ENCODE measurements around the gene MICAL2.

MICAL2 gene

DNA sequence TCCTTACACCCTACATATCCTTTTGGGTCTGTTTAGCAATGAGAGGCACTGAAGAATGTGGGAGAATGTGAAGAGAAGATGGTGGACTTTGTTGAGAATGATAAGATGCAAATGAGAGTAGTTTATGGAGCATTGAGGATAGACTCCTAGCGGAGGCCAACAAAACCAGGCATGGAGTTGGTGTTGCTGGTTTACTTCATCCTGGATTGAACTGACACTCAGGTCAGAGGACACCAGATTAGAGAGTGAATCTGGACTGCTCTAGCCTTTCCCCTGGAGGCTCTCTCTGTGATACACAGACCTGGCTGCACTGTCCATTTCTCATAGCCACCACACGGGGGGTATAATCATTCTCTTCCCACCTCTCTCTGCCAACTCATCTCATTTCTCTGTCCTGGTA is 98.7 kb downstream of the MICAL2 start:
- no peak for DNase-seq (ENCODE audit: low read depth)

DNA sequence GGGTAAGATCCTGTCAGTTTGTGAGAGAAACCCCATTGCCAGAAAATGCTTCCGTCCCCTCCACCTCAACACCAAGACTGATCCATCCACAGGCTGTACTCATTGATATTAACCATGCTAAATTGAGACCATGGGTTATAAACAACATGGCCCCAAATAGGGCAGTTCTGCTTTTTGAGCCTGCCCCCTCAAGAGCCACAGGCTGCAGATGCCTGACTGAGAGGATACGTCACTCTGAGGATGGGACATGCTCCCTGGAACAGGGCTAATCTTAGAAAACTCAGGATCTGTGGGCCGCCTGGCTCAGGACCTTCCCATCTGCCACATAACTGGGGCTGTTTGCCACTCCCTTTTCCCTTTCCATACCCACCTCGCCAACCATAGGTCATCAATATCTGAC is 99.8 kb downstream of the MICAL2 start:
- DNase-seq (ENCODE audit: low read depth) = no peak

DNA sequence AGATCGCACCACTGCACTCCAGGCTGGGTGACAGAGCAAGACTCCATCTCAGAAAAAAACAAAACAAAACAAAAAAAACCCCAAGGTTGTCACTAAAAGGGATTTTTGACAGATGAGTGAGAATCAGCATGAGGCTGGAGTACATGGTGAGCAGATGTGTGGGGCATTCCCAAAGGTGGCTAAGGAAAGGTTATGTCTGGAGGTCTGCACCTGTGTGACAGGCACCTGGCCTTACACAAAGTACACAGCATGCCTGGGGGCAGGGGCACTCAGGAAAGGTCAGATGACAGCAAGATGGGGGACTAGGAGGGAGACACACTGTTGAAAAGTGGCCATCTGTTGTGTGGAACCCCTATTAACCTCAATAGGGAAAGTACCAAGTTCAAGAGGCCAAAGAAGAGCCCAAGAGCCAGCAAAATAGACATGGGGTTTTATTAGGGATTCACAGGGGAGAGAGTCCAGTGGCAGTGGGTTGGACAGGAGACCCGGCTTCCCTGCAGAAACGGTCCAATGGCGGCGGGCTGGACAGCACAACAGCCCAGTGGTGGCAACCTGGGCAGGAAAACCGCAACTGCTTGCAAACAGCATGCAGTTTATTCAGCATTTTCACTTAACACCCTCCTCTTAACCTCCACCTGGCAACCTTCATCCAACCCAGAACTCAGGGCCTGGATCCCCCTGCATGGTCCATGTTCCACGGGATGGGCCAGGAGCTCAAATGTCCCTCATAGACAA is 101.1 kb downstream of the MICAL2 start:
- no peak for DNase-seq (ENCODE audit: low read depth)

DNA sequence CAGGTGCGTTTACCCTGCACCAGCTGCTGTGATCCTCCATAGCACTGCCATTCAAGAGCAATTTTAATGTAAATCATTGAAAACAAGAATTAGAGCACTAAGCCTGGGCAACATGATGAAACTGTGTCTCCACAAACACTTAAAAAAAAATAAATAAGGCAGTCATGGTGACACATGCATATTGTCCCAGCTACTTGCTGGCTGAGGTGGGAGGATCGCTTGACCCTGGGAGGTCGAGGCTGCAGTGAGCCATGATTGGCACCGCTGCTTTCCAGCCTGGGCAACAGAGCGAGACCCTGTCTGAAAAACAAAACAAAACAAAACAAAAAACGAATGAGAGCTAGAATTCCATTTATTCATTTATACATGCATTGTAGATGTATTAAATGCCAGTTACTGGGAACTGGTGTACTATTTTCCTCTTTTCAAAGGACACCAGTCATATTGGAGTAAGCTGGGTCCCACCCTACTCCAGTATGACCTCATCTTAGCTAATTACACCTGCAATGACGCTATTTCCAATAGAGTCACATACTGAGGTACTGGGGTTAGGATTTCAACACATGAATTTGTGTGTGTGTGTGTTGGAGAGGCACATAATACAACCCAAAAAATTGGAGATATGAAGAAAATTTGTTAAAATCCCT is 101.9 kb downstream of the MICAL2 start:
- DNase-seq (ENCODE audit: low read depth) = no peak

DNA sequence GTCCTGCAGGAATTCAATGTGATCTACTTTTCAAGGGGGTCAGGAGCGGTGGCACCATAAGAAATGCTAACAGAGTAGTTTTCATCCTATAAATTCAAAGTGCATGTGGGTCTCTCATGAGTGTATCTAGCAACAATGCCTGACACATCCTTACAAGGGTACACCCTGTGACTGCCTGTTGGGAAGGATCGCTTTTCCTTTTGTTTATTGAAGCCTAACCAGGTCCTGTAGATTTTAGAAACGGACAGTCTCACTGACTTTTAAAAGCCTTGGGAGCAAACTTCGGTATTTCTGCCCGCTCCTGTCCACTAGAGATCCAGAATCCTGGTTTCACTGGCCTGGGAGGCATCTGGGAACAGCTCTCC is 102.4 kb downstream of the MICAL2 start:
- DNase-seq (ENCODE audit: low read depth) = no peak

DNA sequence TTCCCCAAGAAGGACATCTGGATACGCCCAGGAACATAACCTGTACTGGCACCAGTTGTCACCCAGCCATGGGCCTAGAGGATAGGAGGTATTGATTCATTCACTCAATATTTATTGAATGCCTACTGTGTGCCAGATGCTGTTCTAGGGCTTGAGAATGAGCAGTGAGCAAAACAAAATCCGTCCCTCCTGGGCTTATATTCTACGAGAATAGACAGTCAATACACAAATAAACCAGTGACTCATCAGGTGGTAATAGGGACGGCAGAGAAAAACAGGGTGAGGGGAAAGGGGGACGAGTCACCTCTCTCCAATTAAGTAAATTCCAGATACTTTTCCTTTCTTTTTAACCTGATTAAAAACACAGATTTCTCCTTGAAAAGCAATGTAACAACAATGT is 103.5 kb downstream of the MICAL2 start:
- no peak for DNase-seq (ENCODE audit: low read depth)

DNA sequence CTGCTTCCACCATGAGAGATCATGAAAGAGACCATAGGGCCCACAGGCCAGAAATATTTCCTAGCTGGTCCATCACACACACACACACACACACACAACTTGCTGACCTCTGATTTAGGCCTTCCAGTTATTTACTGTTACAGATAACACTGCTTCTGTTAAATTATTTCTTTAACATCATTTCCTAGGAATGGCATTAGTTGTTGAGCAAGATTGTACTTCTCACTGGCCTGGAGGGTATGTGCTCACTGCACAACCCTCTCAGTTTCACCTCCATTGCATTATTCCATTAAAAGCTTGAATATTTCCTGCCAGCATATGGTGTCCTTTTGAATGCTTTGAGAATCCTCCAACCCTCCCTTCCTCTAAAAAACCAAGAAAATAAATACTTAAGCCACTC is 104.4 kb downstream of the MICAL2 start:
- DNase-seq (ENCODE audit: low read depth) = peak; percentile 90

DNA sequence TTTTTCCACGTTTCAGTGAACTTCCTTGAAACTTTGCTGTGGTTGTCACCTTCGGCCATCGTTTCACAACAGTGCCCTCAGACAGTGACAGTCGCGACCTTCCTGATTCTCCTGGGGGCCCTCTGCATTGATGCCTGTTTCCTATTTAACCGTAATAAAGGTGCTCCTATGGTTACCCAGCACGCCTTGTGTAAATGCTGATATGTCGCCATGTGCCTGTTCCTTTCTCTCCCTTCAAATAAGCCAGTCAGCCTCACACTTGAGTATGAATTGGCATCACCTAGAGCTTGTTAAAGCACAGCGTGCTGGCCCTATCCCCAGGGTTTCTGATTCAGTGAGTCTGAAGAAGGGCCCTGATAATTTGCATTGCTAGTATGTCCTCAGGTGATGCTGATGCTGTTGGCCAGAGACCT is 104.8 kb downstream of the MICAL2 start:
- no peak for DNase-seq (ENCODE audit: low read depth)

DNA sequence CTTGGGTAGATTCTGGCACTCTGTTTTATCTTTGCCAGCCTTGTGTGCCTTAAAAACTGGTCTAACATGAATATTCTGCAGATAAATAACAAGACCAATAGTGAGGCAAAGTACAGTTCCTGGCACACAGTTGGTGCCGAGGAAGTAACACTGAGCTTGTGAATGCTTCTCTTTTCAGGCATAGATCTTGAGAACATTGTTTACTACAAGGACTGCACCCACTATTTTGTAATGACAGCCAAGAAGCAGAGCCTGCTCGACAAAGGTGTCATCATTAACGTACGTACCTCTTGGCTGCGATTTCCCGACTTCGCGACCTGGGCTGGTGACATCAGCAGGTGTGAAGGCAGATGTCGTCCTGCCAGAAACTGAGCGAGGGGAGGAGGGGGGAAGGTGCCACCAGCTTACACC is 105.7 kb downstream of the MICAL2 start:
- no peak for DNase-seq (ENCODE audit: low read depth)

DNA sequence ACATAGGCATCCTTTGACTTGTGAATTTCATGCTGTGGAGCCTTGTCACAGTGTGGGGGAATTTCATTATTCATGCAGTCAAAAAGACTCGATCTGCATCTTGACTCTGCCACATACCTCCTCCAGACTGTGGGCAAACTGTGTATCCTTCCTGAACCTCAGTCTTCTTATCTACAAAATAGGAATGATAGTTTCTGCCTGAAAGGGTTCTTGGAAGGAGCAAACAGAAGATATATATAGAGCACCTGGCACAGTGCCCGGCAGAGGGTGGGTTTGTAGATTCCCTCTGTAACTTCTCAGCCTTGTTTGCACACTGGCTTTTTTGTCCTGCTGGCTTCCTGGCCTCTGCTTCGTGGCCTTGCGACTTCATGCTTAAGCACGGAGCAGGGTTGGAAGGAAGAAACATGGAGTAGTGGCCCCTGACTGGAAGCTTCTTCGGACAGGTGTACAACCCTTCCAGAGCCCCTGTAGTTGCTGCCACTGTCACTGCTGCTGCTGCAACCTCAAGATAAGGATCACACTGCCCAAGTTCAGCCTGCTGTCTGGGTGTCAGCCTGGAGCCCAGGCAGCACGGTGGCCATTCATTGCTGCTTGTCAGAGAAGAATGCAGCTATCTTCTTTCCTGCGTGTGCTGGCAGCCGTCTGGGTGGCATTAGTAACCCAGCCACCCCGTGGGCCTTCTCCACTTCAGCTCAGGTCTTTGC is 106.4 kb downstream of the MICAL2 start:
- peak; percentile 47 for DNase-seq (ENCODE audit: low read depth)

DNA sequence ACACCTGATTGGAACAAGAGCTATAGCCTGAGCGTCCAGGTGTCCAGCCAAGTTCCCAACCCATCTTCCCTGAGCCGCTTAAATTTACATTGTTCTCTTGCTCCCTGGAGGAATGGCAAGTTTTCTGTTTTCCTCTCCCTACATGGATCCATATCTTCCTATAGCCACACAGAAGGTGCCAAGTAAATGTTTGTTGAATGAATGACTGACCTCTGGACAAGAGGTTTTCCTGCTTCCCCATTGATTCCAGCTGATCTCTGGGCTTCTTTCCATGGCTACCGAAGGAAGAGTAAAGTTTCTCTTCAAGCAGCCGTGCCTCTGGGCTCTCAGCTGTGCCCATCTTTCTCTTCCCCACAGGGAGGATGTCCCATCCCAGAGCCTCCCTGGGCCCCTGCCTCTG is 107.5 kb downstream of the MICAL2 start:
- DNase-seq (ENCODE audit: low read depth) = no peak

DNA sequence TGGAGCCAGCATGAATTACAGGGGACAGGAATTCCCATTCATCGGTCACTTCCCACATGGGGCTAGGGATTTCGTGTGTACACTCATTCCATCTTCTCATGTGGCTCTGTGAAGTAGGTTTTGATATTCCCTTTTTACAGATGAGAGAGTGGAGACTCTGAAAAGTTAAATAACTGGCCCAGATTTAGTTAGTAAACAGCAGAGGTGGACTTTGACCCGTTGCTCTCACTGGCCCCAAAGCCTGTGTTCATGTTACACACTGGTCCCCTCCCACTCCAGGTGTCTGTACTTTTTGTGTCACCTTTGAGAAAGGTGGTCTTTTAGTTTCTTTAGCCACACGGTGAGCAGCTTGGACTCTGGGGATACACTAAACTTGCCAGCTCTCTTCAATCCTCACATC is 108.5 kb downstream of the MICAL2 start:
- DNase-seq (ENCODE audit: low read depth) = no peak

DNA sequence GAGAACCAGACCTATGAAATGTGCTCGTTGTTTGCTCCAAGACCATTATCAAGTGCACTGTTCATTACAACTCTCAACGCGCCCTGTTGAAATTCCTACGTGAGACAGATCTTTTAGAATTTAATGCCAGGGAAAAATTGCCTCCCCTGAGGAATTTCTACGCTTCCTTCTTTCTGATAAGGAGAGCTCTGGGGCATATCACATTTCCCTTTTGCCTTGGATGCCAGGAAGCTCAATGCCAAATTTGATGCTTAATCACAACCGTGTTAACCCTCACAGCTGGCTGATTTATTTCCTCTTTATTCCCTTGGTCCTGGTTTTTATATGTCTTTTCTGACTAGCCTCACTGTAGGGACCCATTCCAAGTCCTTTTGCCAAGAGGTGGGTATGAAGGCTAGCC is 109.4 kb downstream of the MICAL2 start:
- peak; percentile 67 for DNase-seq (ENCODE audit: low read depth)

DNA sequence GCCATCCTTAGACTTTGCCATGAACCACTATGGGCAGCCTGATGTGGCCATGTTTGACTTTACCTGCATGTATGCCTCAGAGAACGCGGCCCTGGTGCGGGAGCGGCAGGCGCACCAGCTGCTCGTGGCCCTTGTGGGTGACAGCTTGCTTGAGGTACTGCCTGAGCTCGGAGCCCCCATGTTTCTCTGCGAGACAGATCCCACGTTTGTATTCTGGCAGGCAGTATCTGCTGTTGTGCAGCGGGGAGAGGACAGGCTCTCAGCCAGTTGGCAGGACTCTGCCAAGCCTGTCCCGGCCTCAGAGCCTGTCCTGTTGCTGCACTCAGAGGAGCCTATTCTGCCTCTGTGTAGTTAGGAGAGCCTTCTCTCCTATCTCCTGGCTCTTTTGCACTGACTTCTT is 109.9 kb downstream of the MICAL2 start:
- no peak for DNase-seq (ENCODE audit: low read depth)

DNA sequence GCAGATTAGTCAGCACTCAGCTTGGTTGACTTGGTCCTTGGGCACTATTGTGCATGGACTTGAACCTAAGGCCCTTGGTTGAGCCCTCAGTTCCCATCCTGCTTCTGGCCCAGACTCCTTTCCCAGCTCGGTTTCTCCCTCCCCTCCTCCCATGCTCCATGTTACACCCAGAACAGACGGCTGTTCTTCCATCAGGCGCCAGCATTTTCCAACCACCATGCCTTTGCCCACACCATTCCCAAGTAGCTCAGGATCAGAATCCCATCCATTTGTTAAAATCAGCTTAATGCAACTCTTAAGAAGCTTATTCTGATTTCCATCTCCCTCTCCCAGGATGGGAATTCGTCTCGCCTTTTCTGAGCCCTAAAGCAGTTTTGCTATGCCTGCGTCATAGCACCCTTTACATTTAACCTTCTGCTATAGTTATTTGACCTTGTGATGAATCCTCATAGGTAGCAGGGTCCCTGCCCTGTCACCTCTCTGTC is 110.7 kb downstream of the MICAL2 start:
- DNase-seq (ENCODE audit: low read depth) = no peak

DNA sequence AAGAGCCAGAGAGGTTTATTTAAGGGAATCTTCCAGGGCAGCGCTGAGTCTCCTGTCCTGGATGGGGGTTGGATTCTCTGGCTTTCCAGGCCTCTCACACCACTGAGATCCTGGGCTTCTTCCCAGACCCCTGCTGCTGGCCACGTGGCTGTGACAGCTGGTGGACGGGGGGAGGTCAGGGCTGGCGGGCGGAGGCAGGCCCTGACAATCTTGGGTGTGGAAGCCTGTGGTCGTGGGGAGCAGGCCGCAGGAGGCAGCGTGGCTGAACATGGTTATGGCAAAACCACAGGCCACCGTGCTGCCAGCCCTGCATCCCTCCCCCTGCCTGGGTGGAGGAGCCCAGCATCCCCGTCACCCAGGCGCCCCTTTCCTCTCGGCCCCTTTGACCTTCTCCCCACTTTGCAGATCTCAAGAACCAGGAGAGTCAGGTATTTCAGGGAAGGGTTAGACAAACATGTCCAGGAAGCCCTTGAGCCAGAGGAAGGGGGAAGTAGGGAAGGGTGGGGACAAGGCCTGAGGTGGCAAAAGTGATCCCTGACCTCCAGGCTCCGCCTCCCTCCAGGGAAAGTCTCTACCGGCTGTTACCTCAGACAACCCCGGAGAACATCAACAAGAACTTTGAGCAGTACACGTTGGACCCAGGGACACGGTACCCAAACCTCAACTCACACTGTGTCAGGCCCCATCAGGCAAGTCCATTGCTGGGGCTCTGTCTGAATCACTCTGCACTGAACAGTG is 111.8 kb downstream of the MICAL2 start:
- no peak for DNase-seq (ENCODE audit: low read depth)

DNA sequence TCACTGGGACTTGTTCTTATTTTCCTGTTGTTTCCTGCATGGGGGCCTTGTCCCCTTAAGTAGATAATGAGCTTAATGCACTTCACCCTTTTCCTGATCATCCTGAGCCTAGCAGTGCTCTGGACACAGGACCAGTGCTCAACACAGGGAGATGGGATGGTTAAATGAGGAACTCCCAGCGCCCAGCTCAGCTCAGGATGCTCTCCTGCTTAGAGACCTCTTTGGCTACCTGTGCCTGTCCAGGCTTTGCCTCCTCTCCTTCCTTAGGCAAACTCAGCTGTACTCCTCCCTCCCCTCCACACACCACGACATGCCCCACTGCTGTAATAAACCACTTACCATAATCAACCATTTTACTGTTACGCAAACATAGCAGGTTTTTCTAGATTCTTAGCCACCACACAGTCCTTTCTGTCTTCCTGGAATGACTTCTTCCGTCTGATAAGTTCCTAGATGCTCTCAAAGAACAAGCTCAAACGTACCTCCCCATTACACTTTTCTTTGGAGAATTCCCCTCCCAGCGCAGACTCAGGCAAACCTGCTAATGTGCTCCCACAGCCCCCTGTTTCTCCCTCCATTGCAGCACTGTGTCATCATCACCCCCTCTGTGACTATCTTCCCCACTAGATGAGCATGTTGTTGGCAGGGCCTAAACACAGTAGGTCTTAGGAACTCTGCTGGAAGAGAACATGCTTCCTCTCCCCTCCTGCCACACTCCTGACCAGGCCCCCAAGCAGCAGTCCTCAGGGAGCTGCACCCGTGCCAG is 113.6 kb downstream of the MICAL2 start:
- DNase-seq (ENCODE audit: low read depth) = no peak

DNA sequence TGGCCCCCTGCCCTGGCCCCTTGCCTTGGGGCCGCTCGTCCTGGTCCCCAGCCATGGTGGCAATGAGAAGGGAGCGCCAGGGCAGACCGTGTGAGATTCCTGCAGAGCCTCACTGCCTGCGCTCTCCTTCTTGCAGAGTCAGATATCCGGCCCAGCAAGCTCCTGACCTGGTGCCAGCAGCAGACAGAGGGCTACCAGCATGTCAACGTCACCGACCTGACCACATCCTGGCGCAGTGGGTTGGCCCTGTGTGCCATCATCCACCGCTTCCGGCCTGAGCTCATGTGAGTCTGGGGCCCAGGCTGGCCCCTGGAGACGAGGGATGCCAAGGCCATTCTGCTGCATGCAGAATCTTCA is 114.1 kb downstream of the MICAL2 start:
- DNase-seq (ENCODE audit: low read depth) = peak; percentile 46

DNA sequence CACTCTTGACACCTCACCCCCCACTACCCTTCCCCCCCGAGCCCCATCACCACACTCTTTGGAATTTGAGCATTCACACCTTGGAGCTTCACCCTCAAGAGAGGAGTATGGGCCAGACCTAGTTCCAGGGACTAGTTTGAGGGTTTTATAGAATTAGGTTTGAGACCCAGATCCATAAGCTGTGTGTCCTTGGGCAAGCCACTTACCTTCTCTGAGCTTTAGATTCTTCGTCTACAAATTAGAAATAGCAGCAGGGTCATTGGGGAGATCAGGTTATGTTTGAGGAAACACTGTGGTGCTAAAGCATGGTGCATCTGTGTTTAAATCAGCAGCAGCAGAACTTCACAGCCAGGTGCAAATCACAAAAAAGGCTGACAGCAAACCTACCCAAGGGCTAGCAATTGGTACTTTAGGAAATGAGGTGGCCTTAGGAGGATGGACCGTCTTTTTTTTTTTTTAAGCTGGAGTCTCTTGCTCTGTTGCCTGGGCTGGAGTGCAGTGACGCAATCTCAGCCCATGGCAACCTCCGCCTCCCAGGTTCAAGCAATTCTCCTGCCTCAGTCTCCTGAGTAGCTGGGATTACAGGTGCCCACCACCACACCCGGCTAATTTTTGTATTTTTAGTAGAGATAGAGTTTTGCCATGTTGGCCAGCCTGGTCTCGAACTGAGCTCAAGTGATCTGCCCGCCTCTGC is 114.8 kb downstream of the MICAL2 start:
- DNase-seq (ENCODE audit: low read depth) = no peak

DNA sequence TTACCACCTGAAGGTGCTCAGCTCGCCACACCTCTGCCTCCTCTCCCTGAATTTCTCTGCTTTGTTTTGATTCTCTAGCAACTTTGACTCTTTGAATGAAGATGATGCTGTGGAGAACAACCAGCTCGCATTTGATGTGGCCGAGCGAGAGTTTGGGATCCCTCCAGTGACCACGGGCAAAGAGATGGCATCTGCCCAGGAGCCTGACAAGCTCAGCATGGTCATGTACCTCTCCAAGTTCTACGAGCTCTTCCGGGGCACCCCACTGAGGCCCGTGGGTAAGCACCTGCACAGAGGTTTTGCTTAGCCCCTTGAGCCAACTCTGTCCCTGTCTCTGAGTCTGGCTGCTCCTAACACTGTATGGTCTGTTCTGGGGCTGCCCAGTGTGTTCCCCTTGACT is 115.7 kb downstream of the MICAL2 start:
- DNase-seq (ENCODE audit: low read depth) = no peak

Measured in amniotic epithelial cell (primary cell).